HG03354 (cell line): ENCODE measurements around the gene PCMTD2.
A peak's percentile ranks its signal among the peaks of the same experiment; 100 is the strongest.

Experiments
- ATAC-seq: cut with Tn5 transposase; IDR thresholded peaks from one replicate; pipeline ENCODE4 v1.9.1; 2021; ENCODE audit warnings: mild to moderate bottlenecking; ENCODE audit not compliant: unreplicated experiment, poor library complexity, severe bottlenecking

Gene PCMTD2

DNA sequence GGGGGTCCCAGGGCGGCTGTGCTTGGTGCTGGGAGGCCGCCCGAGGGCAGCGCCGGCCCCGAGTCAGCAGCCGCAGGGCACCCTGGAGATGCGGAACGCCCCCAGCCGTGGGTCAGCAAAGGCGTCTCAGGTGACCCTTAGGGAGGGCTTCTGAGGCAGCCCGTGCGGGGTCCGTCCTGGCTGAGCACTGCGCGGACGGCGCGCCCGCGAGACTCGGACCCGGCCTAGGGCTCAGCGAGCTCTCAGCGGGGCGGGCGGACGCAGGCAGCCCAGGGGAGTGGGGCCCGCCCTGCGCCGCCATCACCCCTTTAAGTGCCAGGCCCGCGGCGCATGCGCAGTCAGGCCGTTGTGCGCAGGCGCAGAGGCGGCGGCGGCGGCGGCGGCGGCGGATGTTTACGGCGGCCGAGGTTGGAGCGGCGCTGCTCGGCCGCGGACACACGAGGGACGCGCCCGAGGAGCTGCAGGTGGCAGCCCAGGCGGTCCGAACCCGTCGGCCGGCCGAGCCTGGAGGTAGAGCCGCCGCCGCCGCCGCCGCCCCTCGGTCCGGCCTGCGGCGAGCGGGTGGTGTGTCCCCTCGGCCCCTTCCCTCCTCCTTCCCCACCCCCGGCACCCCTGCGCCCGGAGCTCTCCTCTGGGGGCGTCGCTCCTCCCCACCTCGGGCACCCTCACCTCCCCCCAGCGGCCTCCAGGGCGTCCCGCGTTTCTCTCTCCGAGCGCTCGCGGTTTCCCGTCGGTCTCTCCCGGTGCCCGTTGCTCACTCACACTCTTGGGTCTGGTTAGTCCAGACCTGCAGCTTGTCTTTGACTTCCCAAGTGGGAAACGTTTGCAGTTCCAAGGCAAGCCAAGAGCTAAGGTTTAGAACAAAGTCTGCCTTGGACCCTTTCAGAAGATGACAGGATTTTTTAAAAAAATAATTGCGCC is at the start of gene PCMTD2:
PCMTD2 (plus strand) TSS at position 388 of the 921 bp plus-strand sequence. CDS start 4,218 bp downstream, outside the sequence.
- peak; percentile 81 for ATAC-seq

DNA sequence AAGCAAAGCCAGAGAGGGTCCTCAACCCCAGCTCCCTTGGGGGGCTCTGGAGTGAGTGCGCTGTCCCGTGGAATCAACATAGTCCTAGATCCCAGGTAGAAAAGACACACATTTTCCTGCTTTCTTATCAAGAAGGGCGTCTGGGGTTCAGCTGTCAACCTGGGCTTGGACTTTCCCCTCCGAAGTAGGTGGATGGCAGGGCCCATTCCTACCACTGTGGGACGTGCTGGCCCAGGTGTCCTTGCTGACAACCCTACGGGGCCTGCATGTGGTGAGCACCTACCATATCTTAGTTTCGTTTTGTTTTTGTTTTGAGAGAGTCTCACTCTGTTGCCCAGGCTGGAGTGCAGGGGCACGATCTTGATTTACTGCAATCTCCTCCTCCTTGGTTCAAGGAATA is 48.9 kb upstream of the PCMTD2 start:
- ATAC-seq: no peak

DNA sequence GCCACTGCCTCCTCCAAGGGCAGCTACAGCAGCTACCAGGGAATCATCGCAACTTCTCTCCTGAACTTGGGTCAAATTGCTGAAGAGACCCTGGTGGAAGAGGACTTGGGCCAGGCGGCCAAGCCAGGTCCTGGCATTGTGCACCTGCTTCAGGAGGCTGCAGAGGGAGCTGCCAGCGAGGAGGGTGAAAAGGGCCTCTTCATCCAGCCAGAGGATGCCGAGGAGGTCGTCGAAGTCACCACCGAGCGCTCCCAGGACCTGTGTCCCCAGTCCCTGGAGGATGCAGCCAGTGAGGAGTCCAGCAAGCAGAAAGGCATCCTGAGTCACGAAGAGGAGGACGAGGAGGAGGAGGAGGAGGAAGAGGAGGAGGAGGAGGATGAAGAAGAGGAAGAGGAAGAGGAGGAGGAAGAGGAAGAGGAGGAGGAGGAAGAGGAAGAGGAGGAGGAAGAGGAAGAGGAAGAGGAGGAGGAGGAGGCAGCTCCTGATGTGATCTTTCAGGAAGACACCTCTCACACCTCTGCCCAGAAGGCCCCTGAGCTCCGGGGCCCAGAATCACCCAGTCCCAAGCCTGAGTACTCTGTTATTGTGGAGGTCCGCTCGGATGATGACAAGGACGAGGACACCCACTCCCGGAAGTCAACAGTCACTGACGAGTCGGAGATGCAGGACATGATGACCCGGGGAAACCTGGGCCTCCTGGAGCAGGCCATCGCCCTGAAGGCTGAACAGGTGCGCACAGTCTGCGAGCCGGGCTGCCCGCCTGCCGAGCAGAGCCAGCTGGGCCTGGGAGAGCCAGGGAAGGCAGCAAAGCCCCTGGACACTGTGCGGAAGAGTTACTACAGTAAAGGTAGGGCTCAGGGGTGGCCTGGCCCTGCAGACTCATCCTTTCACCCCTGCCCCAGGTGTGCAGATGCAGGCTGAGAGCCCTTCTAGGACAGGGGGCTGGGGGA is 47.6 kb upstream of the PCMTD2 start:
- no peak for ATAC-seq

DNA sequence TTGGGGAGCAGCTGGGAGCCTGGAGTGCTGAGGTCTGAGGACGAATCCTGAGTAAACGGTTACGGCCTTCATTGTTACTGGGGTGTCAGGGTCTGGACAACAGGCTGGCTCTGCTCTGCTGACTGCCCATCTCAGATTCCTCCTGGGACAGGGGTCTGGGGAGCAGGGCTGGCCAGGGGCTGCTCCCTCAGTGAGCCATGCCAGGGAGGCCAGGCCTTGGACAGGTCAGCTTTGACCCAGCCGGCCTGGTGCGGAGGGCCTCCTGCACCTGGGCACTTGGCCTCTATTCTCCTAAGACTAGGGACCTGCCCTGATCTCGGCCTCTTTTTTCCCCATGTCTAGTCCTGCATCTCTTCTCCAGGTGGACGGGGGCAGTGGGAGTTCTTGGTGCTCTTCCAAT is 46.4 kb upstream of the PCMTD2 start:
- no peak for ATAC-seq

DNA sequence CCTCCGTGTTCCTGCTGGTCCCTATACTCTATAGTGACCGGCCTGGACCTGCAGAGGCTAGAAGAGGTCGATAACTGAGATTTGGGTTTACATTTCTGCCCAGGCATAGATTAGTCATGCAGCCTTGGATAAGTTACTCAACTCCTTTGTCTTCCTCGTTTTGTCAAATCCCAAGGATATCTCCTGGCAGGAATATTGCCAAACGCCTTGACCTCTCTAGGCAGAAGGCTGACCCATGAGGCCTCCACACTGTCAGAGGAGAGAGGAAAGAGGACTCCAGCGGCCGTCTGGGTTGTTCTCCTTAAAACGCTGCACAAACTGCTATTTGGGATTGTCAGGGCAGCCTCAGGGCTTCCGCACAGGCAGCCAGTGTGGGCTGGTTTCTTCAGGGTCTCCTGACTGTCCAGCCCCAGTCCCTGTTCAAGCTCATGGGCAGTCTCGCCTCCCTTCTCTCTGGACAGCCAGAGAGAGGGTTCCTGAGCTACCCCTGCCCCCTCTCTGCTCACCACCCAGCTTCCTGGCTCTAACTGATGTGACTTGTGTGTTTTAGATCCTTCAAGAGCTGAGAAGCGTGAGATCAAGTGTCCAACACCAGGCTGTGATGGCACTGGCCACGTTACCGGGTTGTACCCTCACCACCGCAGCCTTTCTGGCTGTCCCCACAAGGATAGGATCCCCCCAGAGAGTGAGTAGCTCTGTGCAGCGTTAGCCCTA is 44.7 kb upstream of the PCMTD2 start:
- no peak for ATAC-seq

DNA sequence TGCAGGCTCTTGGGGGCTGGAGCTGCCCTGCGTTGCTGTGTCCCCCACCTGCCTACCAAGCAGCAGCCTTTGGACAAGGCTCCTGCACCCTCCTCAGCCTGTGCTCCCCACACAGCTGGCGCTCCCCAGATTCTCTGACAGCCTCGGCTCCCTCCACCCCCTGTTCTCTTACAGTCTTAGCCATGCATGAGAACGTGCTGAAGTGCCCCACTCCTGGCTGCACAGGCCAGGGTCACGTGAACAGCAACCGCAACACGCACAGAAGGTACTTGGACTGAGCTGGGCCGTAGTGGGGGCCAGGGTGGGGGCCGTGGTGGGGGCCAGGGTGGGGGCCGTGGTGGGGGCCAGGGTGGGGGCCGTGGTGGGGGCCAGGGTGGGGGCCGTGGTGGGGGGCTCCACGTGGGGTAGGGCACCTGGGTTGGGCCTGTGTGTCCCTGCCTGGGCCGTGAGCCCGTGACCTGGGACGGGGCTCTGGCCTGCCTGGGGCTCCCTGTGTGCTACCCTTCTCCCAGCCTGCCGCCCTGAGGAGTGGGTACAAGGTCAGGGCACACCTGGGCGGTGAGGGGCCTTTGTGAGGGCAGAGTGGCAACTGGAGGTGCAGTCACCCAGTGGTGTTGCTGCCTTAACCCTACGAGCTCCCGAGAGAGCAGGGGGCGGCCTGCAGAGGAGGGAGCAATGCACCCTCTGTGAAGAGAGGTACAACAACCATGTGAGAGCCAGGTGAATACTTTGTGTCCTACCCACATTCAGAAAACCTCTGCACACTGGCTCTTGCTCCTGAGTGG is 43.5 kb upstream of the PCMTD2 start:
- ATAC-seq: no peak

DNA sequence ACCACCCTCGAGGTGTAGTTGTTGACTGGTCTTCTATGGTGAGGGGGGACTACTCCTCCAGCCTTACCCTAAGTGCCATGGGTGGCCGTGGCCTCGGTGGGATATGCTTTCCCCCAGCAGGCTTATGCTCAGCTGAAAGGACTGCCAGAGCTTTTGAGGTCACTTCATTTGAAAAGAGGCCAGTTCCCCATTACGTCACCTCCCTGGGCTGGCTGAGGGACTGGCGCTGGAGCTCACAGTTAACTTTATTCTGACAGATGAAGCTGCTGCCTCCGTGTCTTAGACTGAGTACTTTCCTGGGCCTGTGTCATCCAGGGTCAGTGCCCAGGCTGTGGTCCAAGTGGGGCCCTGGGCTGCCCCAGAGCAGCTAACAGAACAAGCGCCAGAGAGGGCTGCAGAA is 42.8 kb upstream of the PCMTD2 start:
- ATAC-seq: no peak

DNA sequence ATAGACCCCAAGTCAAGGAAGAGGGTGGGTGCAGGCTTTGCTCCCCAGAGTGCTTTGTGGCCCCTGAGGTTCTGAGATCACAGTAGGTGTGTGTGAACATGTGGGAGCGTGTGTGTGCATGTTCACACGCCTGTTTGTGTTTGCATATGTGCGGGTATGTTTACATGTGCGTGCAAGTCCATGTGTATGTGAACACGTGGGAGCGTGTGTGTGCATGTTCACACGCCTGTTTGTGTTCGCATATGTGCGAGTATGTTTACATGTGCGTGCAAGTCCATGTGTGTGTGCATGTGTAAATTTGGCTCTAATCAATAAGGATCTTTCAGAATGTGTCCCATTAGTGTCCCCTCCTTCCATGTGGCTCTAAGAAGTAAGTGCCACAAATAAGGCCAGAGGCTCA is 41.4 kb upstream of the PCMTD2 start:
- ATAC-seq: no peak

DNA sequence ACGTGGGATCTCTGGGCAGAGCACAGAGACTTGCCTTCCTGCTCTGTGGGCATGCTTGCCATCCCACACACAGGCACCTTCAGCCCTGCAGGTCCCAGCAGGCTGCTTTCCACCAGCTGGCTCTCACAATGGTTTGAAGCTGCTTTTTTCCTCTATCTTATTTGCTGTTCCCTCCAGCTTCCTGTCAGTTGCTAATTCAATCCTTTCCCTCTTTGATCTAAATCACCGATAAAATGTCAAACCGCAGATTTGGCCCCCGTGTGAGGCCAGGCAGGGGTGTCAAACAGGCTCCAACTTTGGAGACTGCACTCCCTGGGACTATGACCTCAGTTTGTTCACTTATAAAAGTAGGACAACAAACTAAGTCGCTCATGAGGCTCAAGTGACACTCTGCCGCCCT is 40.6 kb upstream of the PCMTD2 start:
- ATAC-seq: no peak

DNA sequence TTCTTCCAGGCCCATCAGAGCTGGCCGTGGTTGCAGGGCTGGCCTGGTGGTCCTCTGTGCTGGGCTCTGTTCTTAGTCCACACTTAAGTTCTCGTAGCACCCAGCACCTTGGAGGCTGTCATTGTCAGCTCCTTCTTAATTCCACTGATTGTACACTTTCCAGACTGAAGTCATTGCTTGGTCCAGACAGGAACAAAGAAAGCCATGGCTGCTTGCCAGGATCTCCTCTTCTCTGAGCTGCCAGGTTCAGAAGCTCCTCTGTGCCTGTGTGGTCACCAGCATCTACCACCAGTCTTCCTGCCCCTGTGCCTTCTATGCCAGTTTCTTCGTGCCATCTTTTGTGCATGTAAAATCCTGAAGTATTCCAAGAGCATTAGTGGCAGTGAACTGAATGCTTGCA is 39.5 kb upstream of the PCMTD2 start:
- no peak for ATAC-seq

DNA sequence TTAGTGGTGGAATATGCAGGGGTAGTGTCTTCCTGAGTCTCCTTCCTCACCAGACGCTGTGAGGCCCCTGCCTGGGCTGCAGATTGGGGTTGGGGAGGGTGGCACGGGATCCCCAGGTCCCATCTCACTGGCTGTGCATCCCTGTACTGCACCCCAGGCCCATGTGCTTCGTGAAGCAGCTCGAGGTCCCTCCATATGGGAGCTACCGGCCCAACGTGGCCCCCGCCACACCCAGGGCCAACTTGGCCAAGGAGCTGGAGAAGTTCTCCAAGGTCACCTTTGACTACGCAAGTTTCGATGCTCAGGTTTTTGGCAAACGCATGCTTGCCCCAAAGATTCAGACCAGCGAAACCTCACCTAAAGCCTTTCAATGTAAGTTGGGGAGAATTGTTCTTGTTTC is 38.6 kb upstream of the PCMTD2 start:
- no peak for ATAC-seq

DNA sequence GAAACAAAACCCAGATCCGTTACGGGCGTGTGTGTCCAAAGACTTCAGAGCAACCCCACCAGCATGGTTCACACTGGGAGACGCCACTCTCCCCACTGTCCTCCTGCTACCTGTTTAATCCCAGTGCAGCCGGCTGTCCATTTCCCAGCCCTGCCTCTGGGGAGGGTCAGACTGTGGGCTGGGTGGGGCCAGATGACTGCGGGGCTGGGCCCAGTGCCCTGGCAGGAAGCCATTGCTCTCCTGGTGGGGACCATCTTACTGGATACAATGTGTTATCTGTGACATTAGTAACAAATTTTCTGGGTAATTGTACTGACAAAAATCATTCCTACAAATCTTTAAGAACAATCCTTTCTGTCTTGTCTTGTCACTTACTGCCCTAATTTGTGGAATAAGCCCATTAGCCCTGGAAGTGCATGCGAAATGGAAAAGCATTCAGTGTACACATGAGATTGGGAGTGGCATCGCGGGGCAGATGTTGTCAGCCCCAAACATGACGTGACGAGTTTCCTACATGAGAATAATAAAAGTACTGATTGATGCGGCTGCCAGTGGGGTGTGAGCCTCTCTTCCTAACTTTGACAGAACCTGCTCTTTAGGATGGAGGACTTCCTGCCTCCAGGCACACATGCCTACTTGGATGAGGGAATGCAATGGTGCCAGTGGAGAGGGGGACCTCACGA is 37.9 kb upstream of the PCMTD2 start:
- no peak for ATAC-seq

DNA sequence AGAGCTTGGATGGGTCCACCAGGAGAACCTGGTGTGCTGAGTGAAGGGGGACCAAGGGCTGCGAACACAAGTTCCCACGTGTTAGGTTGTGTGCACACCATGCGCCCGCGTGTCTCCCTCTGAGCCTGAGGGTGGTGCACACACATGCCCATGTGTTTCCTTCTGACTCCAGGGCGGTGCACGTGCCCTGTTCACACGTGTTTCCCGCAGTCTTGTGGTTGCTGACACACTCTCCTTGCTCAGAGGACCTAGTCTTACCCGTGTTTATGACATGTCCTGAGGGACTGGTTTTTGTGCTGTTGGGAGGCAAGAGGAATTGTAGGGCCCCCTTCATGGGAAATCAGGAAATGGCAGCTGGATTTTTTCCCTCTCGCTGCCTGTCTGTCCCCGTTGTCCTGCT is 36.3 kb upstream of the PCMTD2 start:
- no peak for ATAC-seq

DNA sequence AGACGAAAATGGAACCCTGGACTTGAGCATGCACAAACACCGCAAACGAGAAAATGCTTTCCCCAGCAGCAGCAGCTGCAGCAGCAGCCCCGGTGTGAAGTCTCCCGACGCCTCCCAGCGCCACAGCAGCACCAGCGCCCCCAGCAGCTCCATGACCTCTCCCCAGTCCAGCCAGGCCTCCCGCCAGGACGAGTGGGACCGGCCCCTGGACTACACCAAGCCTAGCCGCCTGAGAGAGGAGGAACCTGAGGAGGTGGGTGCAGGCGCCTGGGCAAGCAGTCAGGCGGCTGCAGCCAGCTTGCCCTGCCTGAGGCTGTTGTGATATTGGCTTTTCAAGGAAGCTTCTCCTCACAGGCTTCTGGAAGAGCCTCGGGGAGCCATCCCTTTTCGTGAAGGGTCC is 35.8 kb upstream of the PCMTD2 start:
- no peak for ATAC-seq

DNA sequence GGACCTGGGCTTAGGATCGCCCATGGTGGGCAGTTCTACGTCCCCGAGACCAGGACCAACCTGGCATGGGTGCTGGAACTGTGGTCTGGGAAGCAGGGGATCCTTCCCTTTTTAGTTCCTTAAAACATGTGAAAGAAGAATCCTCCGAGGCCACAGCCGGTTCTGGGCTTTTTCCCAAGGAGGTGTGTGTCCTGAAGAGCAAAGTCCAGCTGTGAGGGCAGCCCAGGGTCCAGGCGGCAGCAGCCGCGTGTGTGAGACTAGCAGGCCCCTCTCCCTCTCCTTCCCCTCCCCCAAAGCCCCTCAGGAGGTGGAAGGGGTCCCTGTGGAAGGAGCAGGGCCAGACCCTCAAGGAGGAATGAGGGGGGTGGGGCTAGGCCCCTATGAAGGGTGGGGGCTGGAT is 35.1 kb upstream of the PCMTD2 start:
- no peak for ATAC-seq

DNA sequence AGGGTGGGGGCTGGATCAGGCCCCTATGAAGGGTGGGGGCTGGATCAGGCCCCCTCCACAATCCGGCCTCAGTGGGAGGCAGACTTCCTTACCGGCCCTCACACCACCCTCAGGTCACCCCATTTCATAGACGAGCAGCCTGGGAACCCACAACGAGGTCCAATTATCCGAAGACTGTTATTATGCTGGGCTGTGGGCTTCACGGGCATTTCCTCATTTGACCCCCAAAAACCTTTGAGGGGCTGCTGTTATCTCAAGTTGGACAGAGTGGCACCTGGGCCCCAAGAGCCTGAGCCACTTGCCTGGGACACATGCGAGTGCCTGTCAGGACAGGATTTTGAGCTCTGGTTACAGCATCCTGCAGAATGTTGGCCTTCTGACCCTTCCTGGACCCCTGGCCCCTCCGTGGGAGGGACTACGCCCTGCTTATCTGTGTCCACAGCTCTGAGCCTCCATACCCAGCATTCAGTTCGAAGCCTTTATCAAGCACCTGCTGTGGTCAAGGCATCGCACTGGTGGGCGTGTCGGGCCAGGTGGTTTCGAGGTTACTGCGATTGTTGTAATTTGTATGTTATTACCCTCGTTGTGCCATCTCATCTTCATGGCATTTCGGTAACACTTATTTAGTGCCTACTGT is 34.5 kb upstream of the PCMTD2 start:
- ATAC-seq: no peak

DNA sequence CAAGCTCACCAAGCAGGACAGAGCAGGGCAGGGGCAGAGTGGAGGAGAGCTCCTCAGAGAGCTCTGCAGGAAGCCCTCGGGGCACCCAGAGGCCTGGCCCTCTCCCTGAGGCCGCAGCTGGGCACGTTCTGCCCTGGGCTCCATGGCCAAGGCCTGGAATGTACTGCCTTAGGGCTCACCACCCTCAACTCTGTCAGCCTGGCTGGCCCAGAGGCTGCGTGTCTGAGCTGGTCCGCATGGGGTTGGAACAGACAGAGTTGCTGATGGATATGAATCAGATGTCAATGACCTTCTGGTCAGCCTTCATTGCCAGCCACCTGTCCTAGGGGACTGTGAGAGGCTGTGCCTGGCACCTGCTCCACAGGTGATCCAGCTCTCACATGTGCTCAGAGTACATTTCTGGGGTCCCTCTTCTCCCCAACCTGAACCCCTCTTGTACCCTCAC is 33.2 kb upstream of the PCMTD2 start:
- ATAC-seq: no peak

DNA sequence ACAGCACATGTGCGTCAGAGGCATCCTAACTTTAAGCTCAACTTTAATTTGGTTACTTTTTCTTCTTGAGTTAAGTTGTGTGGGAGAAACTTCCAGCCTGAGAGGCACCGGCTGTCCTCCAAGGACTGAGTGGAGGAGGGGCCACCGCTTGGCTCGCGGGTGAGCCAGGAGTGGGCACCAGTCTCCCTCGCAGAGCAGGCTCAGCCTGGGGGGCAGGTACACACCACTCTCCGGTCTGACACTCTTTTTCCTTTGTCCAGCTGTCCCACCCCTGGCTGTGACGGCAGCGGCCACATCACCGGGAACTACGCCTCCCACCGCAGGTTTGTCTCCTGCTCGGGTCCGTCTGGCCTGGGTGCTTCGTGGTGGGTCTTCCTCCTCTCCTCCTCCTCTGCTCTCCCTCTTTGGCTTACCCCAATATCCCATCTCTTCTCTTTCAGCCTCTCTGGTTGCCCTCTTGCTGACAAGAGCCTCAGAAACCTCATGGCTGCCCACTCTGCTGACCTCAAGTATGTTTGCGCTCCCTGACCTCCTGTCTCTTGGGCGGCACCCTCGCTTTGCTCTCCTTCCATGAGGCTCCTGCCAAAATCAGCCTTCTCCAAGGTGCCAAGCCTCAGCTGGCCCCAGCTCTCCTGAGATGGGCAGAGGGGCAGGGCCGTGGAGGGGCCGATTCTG is 32.6 kb upstream of the PCMTD2 start:
- ATAC-seq: no peak
